ENCODE measurements around the gene ZNF804B.

The ZNF804B gene

DNA sequence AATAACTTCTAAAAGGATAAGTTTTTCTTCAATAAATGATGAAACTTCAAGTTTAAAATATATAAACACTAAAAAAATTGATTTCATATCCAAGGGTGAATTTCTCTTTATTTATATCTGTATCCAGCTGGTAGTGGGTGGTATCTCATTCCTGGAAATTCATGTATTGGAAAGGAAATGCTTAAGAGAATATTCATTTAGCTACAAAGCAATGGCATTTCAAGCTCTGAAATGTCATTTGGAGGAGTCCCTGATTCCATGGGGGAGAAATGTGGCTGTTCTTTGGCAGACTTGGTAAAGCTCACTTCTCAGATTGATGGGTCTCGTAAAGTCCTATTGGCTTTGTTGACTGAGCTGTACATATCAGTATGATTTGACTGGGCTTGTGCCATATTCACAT lies 192.3 kb downstream of the ZNF804B start (continued):
- no peak for TF ChIP-seq ZNF8 (CRISPR knock-in tag; IDR thresholded peaks at IDR 0.05)
- no peak for TF ChIP-seq ZC3H10 (CRISPR knock-in tag; IDR thresholded peaks at IDR 0.05)
- TF ChIP-seq PPARA (CRISPR knock-in tag; IDR thresholded peaks at IDR 0.05; ENCODE audit: borderline replicate concordance) = no peak
- TF ChIP-seq SNAI2 (CRISPR knock-in tag; IDR thresholded peaks at IDR 0.05) = no peak
- no peak for TF ChIP-seq TOX (CRISPR knock-in tag; IDR thresholded peaks at IDR 0.05; ENCODE audit: borderline replicate concordance)
- TF ChIP-seq ZNF70 (CRISPR knock-in tag; IDR thresholded peaks at IDR 0.05) = no peak
- TF ChIP-seq ZNF565 (CRISPR knock-in tag; conservative IDR thresholded peaks at IDR 0.05; ENCODE audit: low read depth) = no peak
- TF ChIP-seq TCF4 (CRISPR knock-in tag; IDR thresholded peaks at IDR 0.05; ENCODE audit: borderline replicate concordance) = no peak

DNA sequence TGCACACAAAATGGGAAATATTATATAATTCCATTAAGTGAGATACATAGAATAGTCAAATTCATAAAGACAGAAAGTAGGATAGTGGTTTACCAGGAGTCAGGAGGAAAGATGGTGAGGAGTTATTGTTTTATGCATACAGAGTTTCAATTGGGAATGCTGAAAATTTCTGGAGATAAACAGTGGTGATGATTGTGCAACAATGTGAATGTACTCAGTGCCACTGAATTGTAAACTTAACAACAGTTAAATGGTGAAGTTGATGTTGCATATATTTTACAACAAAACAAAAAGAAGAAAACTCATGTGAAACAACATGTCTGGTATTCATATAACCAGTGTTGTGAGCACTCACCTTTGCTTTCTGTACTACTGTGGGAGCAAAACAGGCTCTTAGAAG lies 204.9 kb downstream of the ZNF804B start:
- TF ChIP-seq, protein P1, sequence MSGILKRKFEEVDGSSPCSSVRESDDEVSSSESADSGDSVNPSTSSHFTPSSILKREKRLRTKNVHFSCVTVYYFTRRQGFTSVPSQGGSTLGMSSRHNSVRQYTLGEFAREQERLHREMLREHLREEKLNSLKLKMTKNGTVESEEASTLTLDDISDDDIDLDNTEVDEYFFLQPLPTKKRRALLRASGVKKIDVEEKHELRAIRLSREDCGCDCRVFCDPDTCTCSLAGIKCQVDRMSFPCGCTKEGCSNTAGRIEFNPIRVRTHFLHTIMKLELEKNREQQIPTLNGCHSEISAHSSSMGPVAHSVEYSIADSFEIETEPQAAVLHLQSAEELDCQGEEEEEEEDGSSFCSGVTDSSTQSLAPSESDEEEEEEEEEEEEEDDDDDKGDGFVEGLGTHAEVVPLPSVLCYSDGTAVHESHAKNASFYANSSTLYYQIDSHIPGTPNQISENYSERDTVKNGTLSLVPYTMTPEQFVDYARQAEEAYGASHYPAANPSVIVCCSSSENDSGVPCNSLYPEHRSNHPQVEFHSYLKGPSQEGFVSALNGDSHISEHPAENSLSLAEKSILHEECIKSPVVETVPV (CRISPR knock-in tag; IDR thresholded peaks at IDR 0.05) = no peak
- TF ChIP-seq GLIS3 (CRISPR knock-in tag; IDR thresholded peaks at IDR 0.05) = no peak
- ATAC-seq = no peak

DNA sequence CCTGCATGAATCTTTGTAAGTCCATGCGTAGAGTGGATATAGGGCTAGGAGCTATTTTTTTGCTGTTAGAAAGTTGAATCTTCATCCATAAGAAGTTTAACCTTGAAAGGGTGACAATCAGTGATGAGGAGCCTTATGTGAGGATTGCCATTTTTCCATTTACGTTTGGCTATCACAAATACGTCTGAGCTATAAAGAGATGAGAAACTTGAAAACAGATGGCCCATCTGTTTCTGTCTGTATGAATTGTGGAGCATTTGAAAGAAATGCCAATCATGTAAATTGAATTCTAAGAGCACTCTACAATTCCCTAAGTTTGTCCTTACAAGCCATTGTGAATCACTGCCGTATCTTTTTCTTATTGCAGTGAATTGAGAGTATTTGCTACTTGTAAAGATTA lies 205.9 kb downstream of the ZNF804B start:
- TF ChIP-seq, protein P2, sequence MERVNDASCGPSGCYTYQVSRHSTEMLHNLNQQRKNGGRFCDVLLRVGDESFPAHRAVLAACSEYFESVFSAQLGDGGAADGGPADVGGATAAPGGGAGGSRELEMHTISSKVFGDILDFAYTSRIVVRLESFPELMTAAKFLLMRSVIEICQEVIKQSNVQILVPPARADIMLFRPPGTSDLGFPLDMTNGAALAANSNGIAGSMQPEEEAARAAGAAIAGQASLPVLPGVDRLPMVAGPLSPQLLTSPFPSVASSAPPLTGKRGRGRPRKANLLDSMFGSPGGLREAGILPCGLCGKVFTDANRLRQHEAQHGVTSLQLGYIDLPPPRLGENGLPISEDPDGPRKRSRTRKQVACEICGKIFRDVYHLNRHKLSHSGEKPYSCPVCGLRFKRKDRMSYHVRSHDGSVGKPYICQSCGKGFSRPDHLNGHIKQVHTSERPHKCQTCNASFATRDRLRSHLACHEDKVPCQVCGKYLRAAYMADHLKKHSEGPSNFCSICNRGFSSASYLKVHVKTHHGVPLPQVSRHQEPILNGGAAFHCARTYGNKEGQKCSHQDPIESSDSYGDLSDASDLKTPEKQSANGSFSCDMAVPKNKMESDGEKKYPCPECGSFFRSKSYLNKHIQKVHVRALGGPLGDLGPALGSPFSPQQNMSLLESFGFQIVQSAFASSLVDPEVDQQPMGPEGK (CRISPR knock-in tag; IDR thresholded peaks at IDR 0.05; ENCODE audit: borderline replicate concordance) = no peak
- TF ChIP-seq TOX (CRISPR knock-in tag; IDR thresholded peaks at IDR 0.05; ENCODE audit: borderline replicate concordance) (no peak), ZFP3 (CRISPR knock-in tag; IDR thresholded peaks at IDR 0.05) (no peak), ISL1 (CRISPR knock-in tag; IDR thresholded peaks at IDR 0.05) (no peak)
- ATAC-seq = no peak

DNA sequence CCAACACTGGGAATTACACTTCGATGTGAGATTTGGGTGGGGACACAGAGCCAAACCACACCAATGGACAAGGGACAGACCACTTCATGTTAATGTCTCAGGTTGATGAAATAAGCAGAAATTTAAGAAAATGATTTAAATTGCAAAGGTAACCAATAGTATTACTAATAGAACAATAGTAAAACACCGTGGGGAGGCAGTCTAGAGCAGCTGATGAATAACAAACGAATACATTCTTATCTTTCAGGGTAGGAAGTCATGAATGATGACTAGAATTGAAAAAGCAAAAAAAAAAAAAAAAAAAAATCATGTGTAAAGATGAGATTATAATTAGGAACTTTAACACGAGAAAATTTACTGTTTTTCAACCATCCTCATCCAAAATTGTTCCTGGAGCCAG lies 207.9 kb downstream of the ZNF804B start:
- TF ChIP-seq GLIS3 (CRISPR knock-in tag; IDR thresholded peaks at IDR 0.05) = no peak
- TF ChIP-seq BACH2 (CRISPR knock-in tag; IDR thresholded peaks at IDR 0.05; ENCODE audit: borderline replicate concordance) = no peak
- TF ChIP-seq ZFP3 (CRISPR knock-in tag; IDR thresholded peaks at IDR 0.05) = no peak
- no peak for TF ChIP-seq OSR1 (CRISPR knock-in tag; IDR thresholded peaks at IDR 0.05)
- TF ChIP-seq, protein P1 (CRISPR knock-in tag; IDR thresholded peaks at IDR 0.05) = no peak
- TF ChIP-seq ESRRG (CRISPR knock-in tag; IDR thresholded peaks at IDR 0.05) = no peak
- TF ChIP-seq, protein P3, sequence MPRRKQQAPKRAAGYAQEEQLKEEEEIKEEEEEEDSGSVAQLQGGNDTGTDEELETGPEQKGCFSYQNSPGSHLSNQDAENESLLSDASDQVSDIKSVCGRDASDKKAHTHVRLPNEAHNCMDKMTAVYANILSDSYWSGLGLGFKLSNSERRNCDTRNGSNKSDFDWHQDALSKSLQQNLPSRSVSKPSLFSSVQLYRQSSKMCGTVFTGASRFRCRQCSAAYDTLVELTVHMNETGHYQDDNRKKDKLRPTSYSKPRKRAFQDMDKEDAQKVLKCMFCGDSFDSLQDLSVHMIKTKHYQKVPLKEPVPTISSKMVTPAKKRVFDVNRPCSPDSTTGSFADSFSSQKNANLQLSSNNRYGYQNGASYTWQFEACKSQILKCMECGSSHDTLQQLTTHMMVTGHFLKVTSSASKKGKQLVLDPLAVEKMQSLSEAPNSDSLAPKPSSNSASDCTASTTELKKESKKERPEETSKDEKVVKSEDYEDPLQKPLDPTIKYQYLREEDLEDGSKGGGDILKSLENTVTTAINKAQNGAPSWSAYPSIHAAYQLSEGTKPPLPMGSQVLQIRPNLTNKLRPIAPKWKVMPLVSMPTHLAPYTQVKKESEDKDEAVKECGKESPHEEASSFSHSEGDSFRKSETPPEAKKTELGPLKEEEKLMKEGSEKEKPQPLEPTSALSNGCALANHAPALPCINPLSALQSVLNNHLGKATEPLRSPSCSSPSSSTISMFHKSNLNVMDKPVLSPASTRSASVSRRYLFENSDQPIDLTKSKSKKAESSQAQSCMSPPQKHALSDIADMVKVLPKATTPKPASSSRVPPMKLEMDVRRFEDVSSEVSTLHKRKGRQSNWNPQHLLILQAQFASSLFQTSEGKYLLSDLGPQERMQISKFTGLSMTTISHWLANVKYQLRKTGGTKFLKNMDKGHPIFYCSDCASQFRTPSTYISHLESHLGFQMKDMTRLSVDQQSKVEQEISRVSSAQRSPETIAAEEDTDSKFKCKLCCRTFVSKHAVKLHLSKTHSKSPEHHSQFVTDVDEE (CRISPR knock-in tag; IDR thresholded peaks at IDR 0.05) = no peak
- TF ChIP-seq ZNF8 (CRISPR knock-in tag; IDR thresholded peaks at IDR 0.05) = no peak
- no peak for TF ChIP-seq TCF4 (CRISPR knock-in tag; IDR thresholded peaks at IDR 0.05; ENCODE audit: borderline replicate concordance)
- no peak for TF ChIP-seq ARNTL (CRISPR knock-in tag; IDR thresholded peaks at IDR 0.05; ENCODE audit: borderline replicate concordance, low read depth)
- TF ChIP-seq, protein P4, sequence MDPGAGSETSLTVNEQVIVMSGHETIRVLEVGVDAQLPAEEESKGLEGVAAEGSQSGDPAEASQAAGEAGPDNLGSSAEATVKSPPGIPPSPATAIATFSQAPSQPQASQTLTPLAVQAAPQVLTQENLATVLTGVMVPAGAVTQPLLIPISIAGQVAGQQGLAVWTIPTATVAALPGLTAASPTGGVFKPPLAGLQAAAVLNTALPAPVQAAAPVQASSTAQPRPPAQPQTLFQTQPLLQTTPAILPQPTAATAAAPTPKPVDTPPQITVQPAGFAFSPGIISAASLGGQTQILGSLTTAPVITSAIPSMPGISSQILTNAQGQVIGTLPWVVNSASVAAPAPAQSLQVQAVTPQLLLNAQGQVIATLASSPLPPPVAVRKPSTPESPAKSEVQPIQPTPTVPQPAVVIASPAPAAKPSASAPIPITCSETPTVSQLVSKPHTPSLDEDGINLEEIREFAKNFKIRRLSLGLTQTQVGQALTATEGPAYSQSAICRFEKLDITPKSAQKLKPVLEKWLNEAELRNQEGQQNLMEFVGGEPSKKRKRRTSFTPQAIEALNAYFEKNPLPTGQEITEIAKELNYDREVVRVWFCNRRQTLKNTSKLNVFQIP (CRISPR knock-in tag; IDR thresholded peaks at IDR 0.05; ENCODE audit: borderline replicate concordance, low read depth) = no peak
- no peak for TF ChIP-seq RARB (CRISPR knock-in tag; IDR thresholded peaks at IDR 0.05)
- no peak for TF ChIP-seq ISL1 (CRISPR knock-in tag; IDR thresholded peaks at IDR 0.05)
- no peak for TF ChIP-seq SNAI2 (CRISPR knock-in tag; IDR thresholded peaks at IDR 0.05)
- no peak for TF ChIP-seq ZNF70 (CRISPR knock-in tag; IDR thresholded peaks at IDR 0.05)
- no peak for TF ChIP-seq ZNF565 (CRISPR knock-in tag; conservative IDR thresholded peaks at IDR 0.05; ENCODE audit: low read depth)
- no peak for TF ChIP-seq PPARA (CRISPR knock-in tag; IDR thresholded peaks at IDR 0.05; ENCODE audit: borderline replicate concordance)
- no peak for TF ChIP-seq ZFP30 (CRISPR knock-in tag; IDR thresholded peaks at IDR 0.05)
- no peak for TF ChIP-seq CSDC2 (CRISPR knock-in tag; IDR thresholded peaks at IDR 0.05)
- ATAC-seq = no peak

All from SK-N-SH treated with all-trans-retinoic acid at 6 μM for 48 hours (cell line).